GM18870 (cell line): ENCODE results near the gene ATP5F1B.
"Not testable (repeated sequence)": the region's sequence is repeated elsewhere in the genome, so short reads cannot be mapped to it uniquely, and the experiment has no call there.

ENCODE experiments used
- ATAC-seq: cut with Tn5 transposase; IDR thresholded peaks from one replicate; pipeline ENCODE4 v1.9.1; 2021; ENCODE audit warnings: moderate library complexity; ENCODE audit not compliant: unreplicated experiment

Gene ATP5F1B

DNA sequence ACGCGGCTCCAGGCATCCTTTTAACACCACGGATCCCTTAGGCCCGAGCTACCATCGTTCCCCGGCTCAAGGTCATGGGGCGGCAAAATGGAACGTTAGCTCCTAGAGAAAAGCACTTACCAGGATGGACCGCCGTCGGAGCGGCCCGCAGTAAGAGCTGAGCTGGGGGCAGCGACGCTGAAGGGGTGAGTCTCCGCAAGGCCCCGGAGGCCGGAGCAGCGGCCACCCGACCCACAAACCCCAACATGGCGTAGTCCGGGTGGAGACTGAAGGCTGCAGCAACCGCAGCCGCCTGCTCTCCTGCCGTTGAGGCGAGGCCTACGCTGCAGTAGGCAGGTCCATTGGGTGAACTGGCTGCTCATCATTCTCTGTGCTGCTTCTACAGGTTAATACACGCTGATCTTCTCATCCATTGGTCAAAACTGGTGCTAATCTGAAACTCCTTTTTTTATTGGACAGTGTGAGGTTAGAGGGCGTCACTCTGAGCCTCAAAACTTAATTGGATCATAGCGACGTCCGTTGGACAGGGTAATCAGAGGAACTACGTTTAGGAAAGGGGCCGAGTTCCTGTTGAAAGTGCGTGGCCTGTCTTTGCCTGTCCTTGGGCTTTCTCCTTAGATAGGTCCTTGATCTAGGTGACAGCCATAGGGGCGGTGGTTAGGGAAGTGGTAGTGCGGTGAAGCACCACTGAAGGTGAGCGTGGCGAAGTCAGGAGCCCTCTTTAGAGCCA, at the start of gene ATP5F1B:
Gene ATP5F1B, minus strand, starts transcription at position 268 of the 730 bp plus-strand sequence. Its CDS starts 21 bp downstream, at position 247.
- peak; percentile 100 for ATAC-seq

DNA sequence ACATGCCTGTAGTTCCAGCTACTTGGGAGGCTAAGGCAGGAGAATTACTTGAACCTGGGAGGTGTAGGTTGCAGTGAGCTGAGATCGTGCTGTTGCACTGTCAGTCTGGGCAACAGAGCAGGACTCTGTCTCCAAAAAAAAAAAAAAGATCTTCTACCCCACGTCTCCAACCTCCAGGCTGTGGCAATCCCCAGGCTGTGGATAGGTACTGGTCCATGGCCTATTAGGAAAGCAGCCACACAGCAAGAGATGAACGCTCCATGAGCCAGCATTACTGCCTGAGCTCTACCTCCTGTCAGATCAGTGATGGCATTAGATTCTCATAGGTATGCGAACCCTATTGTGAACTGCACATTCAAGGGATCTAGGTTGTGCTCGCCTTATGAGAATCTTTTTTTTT, 48.4 kb upstream of the ATP5F1B start:
- ATAC-seq, result no peak

DNA sequence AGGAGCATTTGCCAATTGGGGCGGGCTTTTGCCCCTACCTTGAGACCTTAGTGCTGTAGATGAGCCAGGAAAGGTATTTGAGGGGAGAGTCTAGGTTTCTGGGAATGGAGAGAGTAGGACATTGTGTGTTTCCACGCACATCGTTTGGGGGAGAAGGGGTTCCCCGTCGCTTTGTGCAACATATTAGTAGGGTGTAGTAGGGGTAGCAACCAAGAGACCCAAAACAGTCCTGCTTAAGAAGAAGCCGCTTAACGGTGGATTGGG, 43.0 kb upstream of the ATP5F1B start:
- peak; percentile 2 for ATAC-seq

DNA sequence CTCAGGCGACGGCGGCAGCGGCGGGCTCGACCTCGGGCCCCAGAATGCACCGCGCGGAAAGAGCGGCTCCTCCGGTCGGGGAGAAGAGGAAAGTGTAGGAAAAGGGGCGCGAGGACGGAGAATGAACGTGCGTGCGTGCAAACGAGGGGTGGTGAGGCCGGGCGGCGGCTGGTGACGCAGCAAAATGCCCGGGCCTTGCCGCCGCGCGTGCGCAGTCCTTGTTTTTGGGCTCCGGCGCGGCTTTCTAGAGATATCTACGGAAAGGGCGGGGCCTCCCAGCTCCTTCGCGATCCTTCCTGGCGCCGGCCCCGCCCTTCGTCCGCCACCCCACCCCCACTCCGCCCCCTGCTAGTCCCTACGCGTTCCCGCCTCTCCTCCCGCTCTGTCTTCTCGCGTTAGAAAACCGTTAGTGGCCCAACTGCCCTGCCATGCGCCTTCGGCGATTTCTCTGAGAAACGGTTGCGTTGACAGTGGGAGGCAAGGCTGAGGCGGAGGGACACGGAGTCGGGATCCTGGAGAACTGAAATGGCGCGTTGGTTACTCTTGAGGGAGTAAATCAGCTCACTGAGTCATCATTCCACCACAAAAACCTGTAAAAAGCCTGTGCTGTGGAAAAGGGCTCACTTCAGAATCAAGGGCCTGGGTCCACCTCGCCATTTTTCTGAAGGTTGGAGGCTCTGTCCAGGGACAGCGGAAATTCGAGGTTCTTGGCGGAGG, 42.5 kb upstream of the ATP5F1B start, which contains the start of gene PTGES3:
Gene PTGES3, minus strand, starts transcription at position 156 of the 717 bp plus-strand sequence. CDS start 285 bp downstream, outside the sequence.
- ATAC-seq, result peak; percentile 59

DNA sequence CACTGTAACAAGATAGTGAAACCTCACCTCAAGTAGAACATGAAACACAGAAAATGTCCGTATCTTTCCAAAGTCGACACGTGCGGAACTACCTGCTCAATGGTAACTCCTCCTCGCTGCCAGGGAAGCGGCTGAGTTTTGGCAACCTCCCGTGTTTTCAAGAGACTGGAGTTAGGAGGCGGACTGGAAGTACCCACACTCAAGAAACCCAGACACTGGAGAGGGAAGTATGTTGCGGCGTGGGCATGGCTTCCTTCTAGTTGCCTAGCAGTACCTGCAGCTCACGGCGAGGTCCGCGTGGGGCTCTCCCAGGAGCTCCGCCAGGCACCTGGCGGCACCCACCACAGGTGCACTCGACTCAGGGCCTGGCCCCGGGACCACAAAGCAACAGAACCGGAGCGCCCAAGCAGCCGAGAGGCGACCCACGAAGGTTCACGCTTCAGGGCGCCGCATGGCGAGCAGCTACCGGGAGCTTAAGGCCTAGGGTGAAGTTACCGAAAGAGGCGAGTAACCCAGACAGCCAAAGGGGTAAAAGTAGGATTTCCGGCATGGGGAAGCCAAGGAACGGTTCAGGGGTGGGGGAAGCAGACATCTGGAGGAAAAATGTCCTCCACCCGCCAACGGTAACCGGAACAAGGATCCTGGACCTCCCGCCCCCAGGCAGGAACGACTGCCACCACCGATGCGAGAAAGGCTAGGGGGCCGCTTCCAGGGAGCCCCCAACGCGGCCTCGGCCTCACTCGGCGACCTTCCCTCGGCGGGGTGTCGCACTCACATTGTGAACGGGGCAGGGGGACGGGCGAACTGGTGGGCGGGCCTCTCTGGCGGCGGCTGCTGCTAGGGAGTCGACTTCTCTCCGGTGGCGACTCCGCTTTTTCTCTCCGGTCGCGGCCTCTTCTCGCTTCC, 41.7 kb upstream of the ATP5F1B start:
- peak; percentile 6 for ATAC-seq

DNA sequence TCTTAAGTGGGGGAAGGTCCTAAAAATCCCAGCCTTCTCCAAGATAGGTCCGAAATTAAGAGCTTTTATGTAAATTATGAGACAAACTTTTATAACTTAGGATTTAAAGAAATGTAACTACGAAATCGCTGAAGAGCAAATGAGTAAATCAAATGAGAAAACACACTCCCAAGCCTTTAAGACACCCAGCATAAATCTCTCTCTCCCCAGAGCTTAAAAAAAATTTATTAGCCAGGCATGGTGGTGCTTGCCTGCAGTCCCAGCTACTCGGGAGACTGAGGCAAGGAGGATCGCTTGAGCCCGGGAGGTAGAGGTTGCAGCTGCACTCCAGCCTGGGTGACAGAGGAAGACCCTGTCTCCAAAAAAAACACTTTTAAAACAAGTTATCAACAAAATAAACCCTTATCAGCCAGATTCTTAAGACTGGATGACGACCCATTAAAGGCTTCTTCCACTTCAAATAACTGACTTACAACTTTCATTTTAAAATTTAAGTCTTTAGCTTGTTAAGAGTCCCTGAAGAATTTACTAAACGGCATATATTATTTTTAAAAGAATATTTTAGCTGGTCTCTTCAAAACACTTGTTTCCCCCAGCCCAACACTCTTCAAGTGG, 39.1 kb upstream of the ATP5F1B start:
- ATAC-seq, result no peak

DNA sequence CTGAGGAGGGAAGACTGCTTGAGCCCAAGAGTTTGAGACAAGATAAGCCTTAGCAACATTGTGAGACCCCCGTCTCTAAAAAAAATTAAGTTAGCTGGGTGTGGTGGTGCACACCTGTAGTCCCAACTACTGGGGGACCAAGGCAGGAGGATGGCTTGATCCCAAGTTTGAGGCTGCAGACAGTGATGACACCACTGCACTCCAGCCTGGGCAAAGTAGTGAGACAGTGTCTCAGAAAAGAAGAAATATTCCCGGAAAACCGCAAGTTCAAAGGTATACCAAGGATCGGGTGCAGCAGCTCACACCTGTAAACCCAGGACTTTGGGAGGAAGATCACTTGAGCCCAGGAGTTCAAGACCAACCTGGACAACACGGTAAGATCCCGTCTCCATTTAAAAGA, 36.5 kb upstream of the ATP5F1B start:
- no peak for ATAC-seq

DNA sequence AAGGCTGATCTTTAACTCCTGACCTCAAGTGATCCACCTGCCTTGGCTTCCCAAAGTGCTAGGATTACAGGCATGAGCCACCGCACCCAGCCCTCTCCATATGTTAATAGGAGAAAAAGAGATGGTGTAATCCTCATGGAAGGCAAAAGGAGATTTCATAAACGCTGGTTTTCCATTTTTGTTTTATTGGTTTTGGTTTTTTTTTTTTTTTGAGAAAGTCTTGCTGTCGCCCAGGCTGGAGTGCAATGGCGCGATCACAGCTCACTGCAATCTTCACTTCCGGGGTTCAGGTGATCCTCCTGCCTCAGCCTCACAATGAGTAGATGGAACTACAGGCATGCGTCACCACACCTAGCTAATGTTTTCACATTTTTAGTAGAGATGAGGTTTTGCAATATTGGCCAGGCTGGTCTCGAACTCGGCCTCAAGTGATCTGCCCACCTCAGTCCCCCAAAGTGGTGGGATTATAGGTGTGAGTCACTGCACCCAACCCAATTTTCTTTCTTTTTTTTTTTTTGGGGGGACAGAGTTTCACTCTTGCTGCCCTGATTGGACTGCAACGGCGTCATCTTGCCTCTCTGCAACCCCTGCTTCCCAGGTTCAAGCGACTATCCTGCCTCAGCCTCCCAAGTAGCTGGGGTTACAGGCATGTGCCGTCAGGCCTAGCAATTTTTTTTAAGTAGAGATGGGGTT, 34.2 kb upstream of the ATP5F1B start:
- ATAC-seq, result no peak

DNA sequence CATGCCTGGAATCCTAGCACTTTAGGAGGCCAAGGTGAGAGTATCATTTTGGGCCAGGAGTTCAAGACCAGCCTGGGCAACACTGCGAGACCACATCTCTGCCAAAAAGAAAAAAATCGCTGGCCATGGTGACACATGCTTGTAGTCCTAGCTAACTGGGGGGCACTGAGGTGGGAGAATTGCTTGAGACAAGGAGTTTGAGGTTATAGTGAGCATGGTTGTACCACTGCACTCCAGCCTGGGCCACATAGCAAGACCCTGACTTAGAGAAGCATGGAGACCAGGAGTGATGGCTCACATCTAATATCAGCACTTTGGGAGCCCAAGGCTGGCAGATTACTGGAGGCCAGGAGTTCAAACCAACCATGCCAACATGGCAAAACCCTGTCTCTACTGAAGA, 33.1 kb upstream of the ATP5F1B start:
- no peak for ATAC-seq

DNA sequence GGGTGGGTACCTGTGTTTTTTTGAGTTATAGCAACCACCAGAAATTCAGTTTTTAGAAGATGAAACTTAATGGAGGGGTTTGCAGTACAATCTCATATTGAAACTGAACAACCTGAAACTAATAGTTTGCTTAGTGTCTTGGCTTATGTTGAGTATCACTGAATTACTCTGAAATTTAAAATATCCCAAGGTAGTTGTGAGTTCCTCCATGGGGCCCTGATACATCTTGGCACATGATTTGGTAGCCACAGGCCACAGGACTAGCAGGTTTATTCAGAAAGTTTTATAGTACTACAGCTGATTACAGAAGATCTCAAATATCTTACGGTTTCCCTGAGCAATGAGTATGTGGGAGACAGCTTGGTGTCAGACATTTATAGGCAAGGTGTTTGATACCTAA, 31.9 kb upstream of the ATP5F1B start:
- ATAC-seq, result peak; percentile 64

DNA sequence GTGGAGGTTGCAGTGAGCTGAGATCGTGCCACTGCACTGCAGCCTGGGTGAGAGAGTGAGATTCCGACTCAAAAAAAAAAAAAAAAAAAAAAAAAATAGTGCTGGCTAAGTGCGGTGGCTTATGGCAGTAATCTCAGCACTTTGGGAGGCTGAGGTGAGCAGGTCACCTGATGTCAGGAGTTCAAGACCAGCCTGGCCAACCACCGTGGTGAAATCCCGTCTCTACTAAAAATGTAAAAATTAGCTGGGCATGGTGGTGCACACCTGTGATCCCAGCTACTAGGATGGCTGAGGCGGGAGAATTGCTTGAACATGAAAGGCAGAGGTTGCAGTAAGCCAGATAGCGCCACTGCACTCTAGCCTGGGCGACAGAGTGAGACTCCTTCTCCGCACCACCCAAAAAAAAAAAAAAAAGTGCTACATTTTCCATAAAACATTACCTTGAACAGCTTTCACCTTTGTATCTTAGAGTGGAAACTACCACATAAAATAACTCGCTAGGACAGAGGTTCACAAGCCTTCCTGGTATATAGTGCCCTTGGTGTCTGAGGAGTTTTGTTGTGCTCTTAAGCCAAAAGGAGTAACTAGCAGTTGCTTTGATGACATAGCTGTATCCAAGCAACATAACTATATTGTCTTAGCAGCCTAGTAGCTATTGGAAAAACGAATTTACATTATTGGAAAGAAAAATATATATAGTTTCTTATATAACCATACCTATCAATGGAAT, 31.2 kb upstream of the ATP5F1B start:
- ATAC-seq, result no peak

DNA sequence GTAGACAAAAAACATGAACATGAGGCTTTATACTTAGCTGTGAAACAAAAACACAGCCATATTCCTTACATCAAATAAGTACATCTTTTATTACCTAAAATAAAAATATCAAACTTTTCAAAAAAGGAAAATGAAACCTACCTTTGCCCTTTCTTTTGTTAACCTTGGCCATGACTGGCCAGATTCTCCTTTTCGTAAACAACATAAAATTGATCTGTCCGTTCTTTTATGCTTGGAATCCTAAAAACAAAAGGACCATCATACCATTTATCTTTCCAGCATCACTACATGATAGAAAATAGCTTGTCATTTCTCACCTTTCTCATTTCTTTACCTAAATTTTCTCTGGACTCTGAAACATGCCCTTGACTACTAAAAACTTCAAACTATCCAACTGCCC, 25.8 kb upstream of the ATP5F1B start:
- ATAC-seq, result no peak

DNA sequence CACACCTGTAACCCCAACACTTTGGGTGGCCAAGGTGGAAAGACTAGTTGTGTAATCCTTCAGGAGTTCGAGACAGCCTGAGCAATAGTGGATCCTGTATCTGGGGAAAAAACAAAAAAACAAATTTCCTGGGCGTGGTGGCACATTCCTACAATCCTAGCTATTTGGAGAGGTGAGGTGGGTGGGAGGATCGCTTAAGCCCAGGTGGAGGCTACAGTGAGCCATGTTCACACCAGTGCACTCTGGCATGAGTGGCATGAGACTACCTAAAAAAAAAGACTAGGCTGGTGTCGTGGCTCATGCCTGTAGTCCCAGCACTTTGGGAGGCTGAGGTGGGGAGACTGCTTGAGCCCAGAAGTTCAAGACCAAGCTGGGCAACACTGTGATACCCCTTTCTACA, 25.1 kb upstream of the ATP5F1B start:
- ATAC-seq, result no peak

DNA sequence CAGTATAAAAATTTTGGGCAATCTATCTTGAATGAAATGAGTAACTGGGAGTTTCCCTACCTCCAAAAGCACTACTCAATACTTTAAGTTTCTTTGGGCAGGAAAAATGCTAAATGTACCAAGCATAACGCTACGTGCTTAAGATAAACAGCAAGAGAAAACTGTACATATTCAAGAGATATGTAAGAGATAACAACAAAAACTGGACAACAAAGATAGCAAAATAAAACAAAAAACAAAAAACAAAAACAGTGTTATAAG, 22.3 kb upstream of the ATP5F1B start:
- no peak for ATAC-seq

DNA sequence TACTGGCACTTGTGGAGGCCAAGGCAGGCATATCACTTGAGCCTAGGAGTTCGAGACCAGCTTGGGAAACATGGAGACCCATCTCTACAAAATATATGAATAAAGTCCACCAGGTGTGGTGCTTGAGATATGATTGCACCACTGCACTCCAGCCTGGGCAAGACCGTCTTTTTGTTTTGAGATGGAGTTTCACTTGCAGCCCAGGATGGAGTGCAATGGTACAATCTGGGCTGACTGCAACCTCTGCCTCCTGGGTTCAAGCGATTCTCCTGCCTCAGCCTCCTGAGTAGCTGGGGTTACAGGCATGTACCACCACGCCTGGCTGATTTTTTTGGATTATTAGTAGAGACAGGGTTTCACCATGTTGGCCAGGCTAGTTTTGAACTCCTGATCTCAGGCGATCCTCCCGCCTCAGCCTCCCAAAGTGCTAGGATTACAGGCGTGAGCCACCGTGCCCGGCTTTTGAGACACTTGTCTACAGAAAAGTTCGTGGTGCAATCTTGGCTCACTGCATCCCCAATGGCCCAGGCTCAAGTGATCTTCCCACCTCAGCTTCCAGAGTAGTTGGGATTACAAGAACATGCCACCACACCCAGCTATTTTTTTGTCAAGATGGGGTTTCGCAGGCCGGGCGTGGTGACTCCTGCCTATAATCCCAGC, 16.3 kb upstream of the ATP5F1B start:
- no peak for ATAC-seq

DNA sequence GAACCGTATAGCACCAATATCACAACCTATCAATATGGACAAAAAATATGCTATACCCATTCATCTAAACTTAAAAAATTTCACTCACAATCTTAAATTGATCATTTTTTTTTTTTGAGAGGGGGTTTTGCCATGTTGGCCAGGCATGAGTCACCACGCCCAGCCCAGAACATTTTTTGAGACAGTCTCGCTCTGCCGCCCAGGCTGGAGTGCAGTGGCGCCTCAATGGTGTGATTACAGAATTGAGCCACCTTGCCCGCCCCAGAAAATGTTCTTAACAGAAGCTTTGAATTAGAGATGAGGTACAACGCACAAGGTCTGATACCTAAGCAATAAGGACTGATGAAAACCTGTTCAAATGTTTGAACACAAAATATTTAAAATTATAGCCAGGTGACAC, 15.8 kb upstream of the ATP5F1B start:
- ATAC-seq, result no peak

DNA sequence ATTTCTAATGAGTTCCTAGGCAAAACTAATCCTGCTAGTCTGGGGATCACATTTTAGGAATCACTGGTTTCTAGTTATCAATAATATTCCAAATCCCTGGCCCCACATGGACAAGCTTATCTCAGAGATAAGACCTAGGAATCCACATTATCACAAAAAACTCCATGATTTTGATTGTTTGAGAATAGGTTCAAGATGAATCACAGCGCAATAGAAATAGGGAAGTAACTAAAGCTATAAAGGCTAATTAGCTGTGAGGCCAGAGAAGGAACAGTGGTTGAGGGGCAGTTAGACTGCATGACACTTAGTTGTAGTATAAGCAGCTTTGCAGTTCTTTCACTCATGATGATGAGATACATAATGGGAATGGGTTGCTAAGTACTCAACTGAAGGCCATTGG, 13.1 kb upstream of the ATP5F1B start:
- ATAC-seq, result no peak

DNA sequence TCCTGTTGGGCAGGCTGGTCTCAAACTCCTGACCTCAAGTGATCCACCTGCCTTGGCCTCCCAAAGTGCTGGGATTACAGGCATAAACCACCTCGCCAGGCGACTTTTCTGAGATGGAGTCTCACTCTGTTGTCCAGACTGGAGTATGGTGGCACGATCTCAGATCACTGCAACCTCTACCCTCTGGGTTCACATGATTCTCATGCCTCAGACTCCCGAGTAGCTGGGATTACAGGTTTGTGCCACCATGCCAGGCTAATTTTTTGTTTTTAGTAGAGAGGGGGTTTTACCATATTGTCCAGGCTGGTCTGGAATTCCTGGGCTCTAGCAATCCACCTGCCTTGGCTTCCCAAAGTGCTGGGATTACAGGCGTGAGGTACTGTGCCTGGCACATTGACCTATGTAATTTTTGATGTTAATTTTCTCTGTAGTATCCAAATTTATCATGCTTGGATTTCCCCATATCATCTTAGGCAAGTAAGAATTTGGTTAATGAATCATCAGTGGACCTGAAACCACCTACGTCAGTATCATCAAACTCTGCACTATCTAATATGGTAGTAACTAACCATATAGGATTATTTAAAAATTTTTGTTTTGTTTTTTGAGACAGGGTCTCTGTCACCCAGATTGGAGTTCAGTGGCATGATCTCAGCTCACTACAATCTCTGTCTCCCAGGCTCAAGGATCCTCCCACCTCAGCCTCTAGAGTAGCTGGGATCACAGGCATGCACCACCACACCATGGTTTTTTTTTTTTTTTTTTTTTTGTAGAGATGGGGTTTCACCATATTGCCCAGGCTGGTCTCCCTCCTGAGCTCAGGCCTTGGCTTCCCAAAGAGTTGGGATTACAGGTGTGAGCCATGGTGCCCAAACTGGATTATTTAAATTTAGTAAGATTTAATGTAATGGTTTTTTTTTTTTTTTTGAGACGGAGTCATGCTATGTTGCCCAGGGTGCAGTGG, 11.9 kb upstream of the ATP5F1B start:
- ATAC-seq, result no peak

DNA sequence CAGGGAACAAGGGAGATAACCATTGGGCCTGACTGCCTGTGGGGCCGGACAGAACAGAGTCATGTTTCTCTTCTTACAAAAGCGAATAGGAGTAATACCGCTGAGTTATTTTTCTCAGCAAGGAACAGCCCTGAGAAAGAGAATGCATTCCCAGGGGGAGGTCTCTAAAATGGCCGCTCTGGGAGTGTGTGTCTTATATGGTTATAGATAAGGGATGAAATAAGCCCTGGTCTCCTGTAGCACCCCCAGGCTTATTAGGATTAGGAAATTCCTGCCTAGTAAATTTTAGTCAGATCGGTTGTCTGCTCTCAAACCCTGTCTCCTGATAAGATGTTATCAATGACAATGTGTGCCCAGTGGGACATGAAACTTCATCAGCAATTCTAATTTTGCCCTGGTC, 8.0 kb upstream of the ATP5F1B start:
- ATAC-seq, result not testable (repeated sequence)
